H9 (cell line): ENCODE data around the gene CCDC178. TPM values are rescaled to one million over a fixed set of nuclear protein-coding genes. Genes with fewer than 3 reads are reported as not detected.
"Not testable (repeated sequence)": the region's sequence is repeated elsewhere in the genome, so short reads cannot be mapped to it uniquely, and the experiment has no call there.

Experiments used
- DNase-seq: peaks from one replicate; pipeline ENCODE4 v3.0.0-alpha.2; 2017
- H2AFZ ChIP-seq: one replicate; pipeline ENCODE4 v1.6.1; 2013; ENCODE audit warnings: mild to moderate bottlenecking, low read length, control low read depth, moderate library complexity
- H2AK5ac ChIP-seq: 2 replicates; pipeline ENCODE4 v1.6.1; 2013; ENCODE audit warnings: low read length, control low read depth, mixed read lengths; ENCODE audit not compliant: insufficient read length
- H2BK120ac ChIP-seq: one replicate; pipeline ENCODE4 v1.6.1; 2013; ENCODE audit warnings: low read depth, mild to moderate bottlenecking, low read length, control low read depth, inconsistent platforms; ENCODE audit not compliant: poor library complexity, severe bottlenecking
- H2BK12ac ChIP-seq: 2 replicates; pipeline ENCODE4 v1.6.1; 2013; ENCODE audit warnings: low read length, control low read depth, mixed read lengths, low read depth; ENCODE audit not compliant: insufficient read length
- H2BK15ac ChIP-seq: 2 replicates; pipeline ENCODE4 v1.6.1; 2013; ENCODE audit warnings: low read depth, low read length, control low read depth
- H2BK20ac ChIP-seq: one replicate; pipeline ENCODE4 v1.6.1; 2013; ENCODE audit warnings: low read depth, mild to moderate bottlenecking, low read length, control low read depth, inconsistent platforms; ENCODE audit not compliant: poor library complexity, severe bottlenecking
- H2BK5ac ChIP-seq: 2 replicates; pipeline ENCODE4 v1.6.1; 2013; ENCODE audit warnings: low read length, control low read depth, mixed read lengths; ENCODE audit not compliant: insufficient read length
- H3K14ac ChIP-seq: 2 replicates; pipeline ENCODE4 v1.6.1; 2013; ENCODE audit warnings: low read length, control low read depth; ENCODE audit not compliant: insufficient read depth
- H3K18ac ChIP-seq: 2 replicates; pipeline ENCODE4 v1.6.1; 2013; ENCODE audit warnings: low read depth, mild to moderate bottlenecking, mixed read lengths, low read length, control low read depth; ENCODE audit not compliant: insufficient read length
- H3K23ac ChIP-seq: 2 replicates; pipeline ENCODE4 v1.6.1; 2013; ENCODE audit warnings: low read length, control low read depth, mixed read lengths, low read depth; ENCODE audit not compliant: insufficient read length
- H3K23me2 ChIP-seq: 2 replicates; pipeline ENCODE4 v1.6.1; 2013; ENCODE audit warnings: low read depth, mild to moderate bottlenecking, mixed read lengths, low read length, control low read depth; ENCODE audit not compliant: insufficient read length, poor library complexity, severe bottlenecking
- H3K27ac ChIP-seq: 2 replicates; pipeline ENCODE4 v1.5.1; 2013; ENCODE audit warnings: low read length, control low read depth, mixed read lengths, low read depth; ENCODE audit not compliant: insufficient read length
- H3K27me3 ChIP-seq: 2 replicates; pipeline ENCODE4 v1.6.1; 2013; ENCODE audit warnings: low read length, control low read depth, inconsistent platforms; ENCODE audit not compliant: insufficient read depth
- H3K4ac ChIP-seq: 2 replicates; pipeline ENCODE4 v1.6.1; 2013; ENCODE audit warnings: low read depth, mild to moderate bottlenecking, control low read depth, inconsistent platforms, low read length, moderate library complexity
- H3K4me1 ChIP-seq: 2 replicates; pipeline ENCODE4 v1.6.1; 2013; ENCODE audit warnings: low read length, control low read depth, inconsistent platforms; ENCODE audit not compliant: insufficient read depth
- H3K4me2 ChIP-seq: 2 replicates; pipeline ENCODE4 v1.6.1; 2013; ENCODE audit warnings: low read length, control low read depth, mixed read lengths; ENCODE audit not compliant: insufficient read length, insufficient read depth
- H3K56ac ChIP-seq: 2 replicates; pipeline ENCODE4 v1.6.1; 2013; ENCODE audit warnings: low read depth, mild to moderate bottlenecking, mixed read lengths, low read length, control low read depth; ENCODE audit not compliant: insufficient read length
- H3K79me1 ChIP-seq: 2 replicates; pipeline ENCODE4 v1.6.1; 2013; ENCODE audit warnings: low read depth, mild to moderate bottlenecking, moderate library complexity, low read length, control low read depth, inconsistent platforms; ENCODE audit not compliant: insufficient read depth, poor library complexity, severe bottlenecking
- H3K79me2 ChIP-seq: 2 replicates; pipeline ENCODE4 v1.6.1; 2013; ENCODE audit warnings: low read length, control low read depth, inconsistent platforms; ENCODE audit not compliant: insufficient read depth
- H3K9ac ChIP-seq: 2 replicates; pipeline ENCODE4 v1.6.1; 2013; ENCODE audit warnings: low read length, control low read depth, mixed read lengths; ENCODE audit not compliant: insufficient read length; ENCODE audit errors: extremely low read depth
- H3K9me3 ChIP-seq: one replicate; pipeline ENCODE4 v1.6.1; 2013; ENCODE audit warnings: low read depth, low read length, inconsistent platforms; ENCODE audit not compliant: control insufficient read depth
- H3T11ph ChIP-seq: one replicate; pipeline ENCODE4 v1.6.1; 2013; ENCODE audit warnings: mild to moderate bottlenecking, low read length, control low read depth, inconsistent platforms
- H4K20me1 ChIP-seq: one replicate; pipeline ENCODE4 v1.6.1; 2013; ENCODE audit not compliant: control insufficient read depth, insufficient read length, insufficient read depth
- H4K5ac ChIP-seq: 2 replicates; pipeline ENCODE4 v1.6.1; 2013; ENCODE audit warnings: low read depth, mild to moderate bottlenecking, mixed read lengths, low read length, control low read depth; ENCODE audit not compliant: insufficient read length
- H4K8ac ChIP-seq: replicated peaks from 2 replicates; pipeline ENCODE4 v1.6.1; 2013; ENCODE audit warnings: low read length, control low read depth, mixed read lengths, low read depth; ENCODE audit not compliant: insufficient read length
- H4K91ac ChIP-seq: 2 replicates; pipeline ENCODE4 v1.6.1; 2013; ENCODE audit warnings: low read depth, mild to moderate bottlenecking, moderate library complexity, mixed read lengths, low read length, control low read depth; ENCODE audit not compliant: insufficient read length
- H3K27ac Mint-ChIP-seq, 3 experiments: 2 replicates in 2 of 3; 3 replicates in 1 of 3; pipeline ENCODE4 v1.8.0; 2020 to 2021; ENCODE audit warnings: mixed read lengths in 3 of 3, mild to moderate bottlenecking in 1 of 3, moderate library complexity in 1 of 3
- H3K27me3 Mint-ChIP-seq: 2 replicates; pipeline ENCODE4 v1.8.0; 2021; ENCODE audit warnings: low read depth, mild to moderate bottlenecking, moderate library complexity, mixed read lengths
- H3K36me3 Mint-ChIP-seq, 3 experiments: 2 replicates in 2 of 3; 3 replicates in 1 of 3; pipeline ENCODE4 v1.8.0; 2020 to 2021; ENCODE audit warnings: low read depth in 3 of 3, mixed read lengths in 3 of 3; ENCODE audit not compliant: insufficient read depth in 1 of 3
- H3K4me1 Mint-ChIP-seq, 2 experiments: 2 replicates each; pipeline ENCODE4 v1.8.0; 2020; ENCODE audit warnings: mixed read lengths in 2 of 2
- H3K4me3 Mint-ChIP-seq, 2 experiments: 2 replicates in 1 of 2; 3 replicates in 1 of 2; pipeline ENCODE4 v1.8.0; 2020 to 2021; ENCODE audit warnings: mild to moderate bottlenecking in 2 of 2, mixed read lengths in 2 of 2, moderate library complexity in 1 of 2
- H3K9me3 Mint-ChIP-seq, 2 experiments: 2 replicates in 1 of 2; 3 replicates in 1 of 2; pipeline ENCODE4 v1.8.0; 2020; ENCODE audit warnings: mild to moderate bottlenecking in 2 of 2, mixed read lengths in 2 of 2, moderate library complexity in 1 of 2
- CTCF ChIP-seq: fragments of 200-600 bp; sonication (generic); conservative IDR thresholded peaks from 3 replicates; pipeline ENCODE4 v1.8.0; 2021; ENCODE audit warnings: antibody characterized with exemption, mild to moderate bottlenecking
- WGBS: extraction: QIAGEN DNeasy Blood & Tissue Kit; methylation state at CpG from one replicate; pipeline ENCODE4 v1.1.7; 2013; ENCODE audit warnings: missing lambda C conversion rate, low lambda C conversion rate, mixed read lengths; ENCODE audit not compliant: insufficient read length; ENCODE audit errors: extremely low coverage; 5-methylcytosine and 5-hydroxymethylcytosine counted together
- total RNA-seq: library from RNA; stranded (reverse); gene quantifications from 2 replicates; pipeline ENCODE4 v1.2.1, GENCODE V29; 2021

The CCDC178 gene
- total RNA-seq, 1 experiment from 2014 or later = not detected

GRCh38 chr18:33169218-33169617 is 271.3 kb downstream of the CCDC178 start:
- Mint-ChIP-seq H3K27me3 (no peaks in the 10 kb centered on the region; the same call in 1 of the 2 replicates), H3K4me1 (no peaks in the 10 kb centered on the region), H3K9me3 (no peaks in the 10 kb centered on the region), H3K36me3 (no peaks in the 10 kb centered on the region), H3K4me3 (no peak overlapping the region), H3K27ac (no peak overlapping the region)
- H2BK15ac ChIP-seq = no peak overlapping the region
- no peak overlapping the region for H3T11ph ChIP-seq
- no peak overlapping the region for H2BK5ac ChIP-seq
- H3K4me2 ChIP-seq = no peak overlapping the region
- no peak overlapping the region for H4K8ac ChIP-seq
- H2AFZ ChIP-seq = no peak overlapping the region
- H4K5ac ChIP-seq = no peak overlapping the region
- no peak overlapping the region for H3K23ac ChIP-seq
- no peaks in the 10 kb centered on the region for H3K79me2 ChIP-seq
- no peaks in the 10 kb centered on the region for H3K9me3 ChIP-seq
- H2BK12ac ChIP-seq = no peak overlapping the region
- no peak overlapping the region for H3K4ac ChIP-seq
- no peak overlapping the region for H4K91ac ChIP-seq
- H4K20me1 ChIP-seq = no peaks in the 10 kb centered on the region
- no peak overlapping the region for H2BK20ac ChIP-seq
- H3K27ac ChIP-seq = no peak overlapping the region
- DNase-seq = no peak
- H2BK120ac ChIP-seq = no peak overlapping the region
- H3K14ac ChIP-seq = no peak overlapping the region
- no peak overlapping the region for H3K56ac ChIP-seq
- no peak for TF ChIP-seq CTCF
- no peaks in the 10 kb centered on the region for H3K23me2 ChIP-seq
- H3K18ac ChIP-seq = no peak overlapping the region
- H3K79me1 ChIP-seq = no peaks in the 10 kb centered on the region
- H3K9ac ChIP-seq = no peak overlapping the region
- no peaks in the 10 kb centered on the region for H3K27me3 ChIP-seq
- no peak overlapping the region for H2AK5ac ChIP-seq
- H3K4me1 ChIP-seq = no peaks in the 10 kb centered on the region

GRCh38 chr18:33164121-33164520 is 276.4 kb downstream of the CCDC178 start:
- not testable (repeated sequence) for H3K4me1 Mint-ChIP-seq, H3K18ac ChIP-seq, H3K36me3 Mint-ChIP-seq, H2BK5ac ChIP-seq, H4K8ac ChIP-seq, H3K27ac Mint-ChIP-seq, H3T11ph ChIP-seq, H3K4me2 ChIP-seq, H2AFZ ChIP-seq, H3K27me3 Mint-ChIP-seq, H2BK15ac ChIP-seq, DNase-seq, H3K27ac ChIP-seq, H3K79me2 ChIP-seq, H4K91ac ChIP-seq, H2BK12ac ChIP-seq, H3K14ac ChIP-seq, H3K79me1 ChIP-seq, H3K27me3 ChIP-seq, H4K20me1 ChIP-seq, H3K23me2 ChIP-seq, H3K9ac ChIP-seq, H4K5ac ChIP-seq, H2BK20ac ChIP-seq, H3K56ac ChIP-seq, H3K23ac ChIP-seq, H3K4me1 ChIP-seq, H3K9me3 ChIP-seq, H2AK5ac ChIP-seq, H2BK120ac ChIP-seq, H3K4ac ChIP-seq, H3K9me3 Mint-ChIP-seq, H3K4me3 Mint-ChIP-seq
- WGBS = no CpG with 5 or more reads among the region's 9 CpGs
